GM12864 (cell line): ENCODE data around the gene CTSO.

Experiments used
- DNase-seq: peaks from one replicate; pipeline ENCODE4 v3.0.0-alpha.2; 2011; ENCODE audit warnings: low read depth
- H3K4me3 ChIP-seq: 2 replicates; pipeline ENCODE4 v1.5.1; 2011; ENCODE audit warnings: mild to moderate bottlenecking, low read depth, low read length, control low read depth
- TF ChIP-seq, protein P1 (sequence below): IDR thresholded peaks from 2 replicates; pipeline ENCODE4 v1.5.1; 2011; ENCODE audit warnings: low read depth, mild to moderate bottlenecking, moderate library complexity, low read length, control low read depth, inconsistent platforms; ENCODE audit errors: missing control alignments

The CTSO gene

DNA sequence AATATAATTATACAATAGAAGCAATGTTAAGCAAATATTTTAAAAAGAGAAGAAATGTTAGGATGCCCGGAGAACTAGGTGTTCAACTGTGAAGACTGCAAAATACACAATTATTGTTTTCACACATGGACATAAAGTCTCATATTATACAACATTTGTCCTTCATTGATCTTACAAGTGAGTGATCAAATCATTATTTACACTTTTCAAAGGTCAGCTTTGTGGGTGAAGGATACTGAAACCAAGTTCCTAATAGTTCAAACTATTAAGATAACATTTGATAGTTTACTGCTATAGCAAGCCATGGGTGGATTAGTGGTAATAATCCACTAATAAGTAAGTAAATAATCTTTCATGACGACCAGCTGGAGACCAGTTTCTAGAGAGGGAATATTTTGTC lies 23.3 kb downstream of the CTSO start:
- DNase-seq, result no peak
- TF ChIP-seq, protein P1, sequence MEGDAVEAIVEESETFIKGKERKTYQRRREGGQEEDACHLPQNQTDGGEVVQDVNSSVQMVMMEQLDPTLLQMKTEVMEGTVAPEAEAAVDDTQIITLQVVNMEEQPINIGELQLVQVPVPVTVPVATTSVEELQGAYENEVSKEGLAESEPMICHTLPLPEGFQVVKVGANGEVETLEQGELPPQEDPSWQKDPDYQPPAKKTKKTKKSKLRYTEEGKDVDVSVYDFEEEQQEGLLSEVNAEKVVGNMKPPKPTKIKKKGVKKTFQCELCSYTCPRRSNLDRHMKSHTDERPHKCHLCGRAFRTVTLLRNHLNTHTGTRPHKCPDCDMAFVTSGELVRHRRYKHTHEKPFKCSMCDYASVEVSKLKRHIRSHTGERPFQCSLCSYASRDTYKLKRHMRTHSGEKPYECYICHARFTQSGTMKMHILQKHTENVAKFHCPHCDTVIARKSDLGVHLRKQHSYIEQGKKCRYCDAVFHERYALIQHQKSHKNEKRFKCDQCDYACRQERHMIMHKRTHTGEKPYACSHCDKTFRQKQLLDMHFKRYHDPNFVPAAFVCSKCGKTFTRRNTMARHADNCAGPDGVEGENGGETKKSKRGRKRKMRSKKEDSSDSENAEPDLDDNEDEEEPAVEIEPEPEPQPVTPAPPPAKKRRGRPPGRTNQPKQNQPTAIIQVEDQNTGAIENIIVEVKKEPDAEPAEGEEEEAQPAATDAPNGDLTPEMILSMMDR, result no peak
- no peak overlapping the region for H3K4me3 ChIP-seq

DNA sequence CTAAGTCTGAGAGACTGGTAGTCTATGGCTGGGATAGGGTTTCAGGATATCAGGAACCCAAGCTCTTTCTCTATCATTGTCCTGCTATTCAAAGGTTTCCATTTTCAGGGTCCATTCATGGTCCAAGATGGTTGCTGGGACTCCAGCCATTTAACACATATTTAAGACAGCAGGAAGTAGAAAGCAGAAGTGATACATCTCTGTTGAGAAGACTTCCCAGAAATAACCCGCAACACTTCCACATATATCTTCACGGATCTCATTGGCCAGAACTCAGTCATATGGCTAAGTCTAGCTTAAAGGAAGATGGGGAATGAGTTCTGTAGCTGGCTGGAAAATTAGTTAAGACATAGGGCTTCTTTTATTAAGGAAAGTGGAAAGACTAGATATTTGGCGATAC lies 23.8 kb downstream of the CTSO start:
- no peak for DNase-seq
- TF ChIP-seq, protein P1, result no peak
- no peak overlapping the region for H3K4me3 ChIP-seq

DNA sequence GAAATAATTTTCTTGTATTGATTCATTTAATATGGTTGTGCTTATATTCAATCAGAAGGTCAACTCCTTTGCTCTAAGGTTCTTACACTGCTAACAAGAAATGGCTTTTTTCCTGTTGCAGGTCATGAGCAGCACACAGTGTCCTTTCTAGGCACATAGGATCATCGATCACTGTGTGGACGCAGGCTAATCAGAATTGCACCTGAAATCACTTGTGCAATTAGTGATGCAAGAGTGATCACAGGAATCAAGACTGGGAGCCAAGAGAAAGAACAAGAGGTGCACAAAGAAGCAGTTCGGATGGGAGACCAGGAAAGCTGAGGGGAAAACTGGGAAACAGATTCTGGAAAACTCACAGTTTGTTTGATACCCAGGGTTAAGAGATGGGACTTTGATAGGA lies 29.0 kb downstream of the CTSO start:
- TF ChIP-seq, protein P1, result no peak
- no peak overlapping the region for H3K4me3 ChIP-seq
- no peak for DNase-seq

DNA sequence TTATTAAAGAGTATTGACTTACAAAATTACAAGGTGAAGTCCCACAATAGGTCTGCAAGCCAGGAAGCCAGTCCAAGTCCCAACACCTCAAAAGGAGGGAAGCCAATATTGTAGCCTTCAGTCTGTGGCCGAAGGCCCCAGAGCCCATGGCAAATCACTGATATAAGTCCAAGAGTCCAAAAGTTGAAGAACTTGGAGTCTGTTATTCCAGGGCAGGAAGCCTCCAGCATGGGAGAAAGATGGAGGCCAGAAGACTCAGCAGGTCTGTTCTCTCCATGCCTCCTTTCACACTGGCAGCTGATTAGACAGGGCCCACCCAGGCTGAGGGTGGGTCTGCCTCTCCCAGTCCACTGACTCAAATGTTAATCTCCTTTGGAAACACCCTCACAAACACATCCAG lies 32.1 kb downstream of the CTSO start:
- TF ChIP-seq, protein P1, result no peak
- H3K4me3 ChIP-seq, result no peak overlapping the region
- DNase-seq, result no peak

DNA sequence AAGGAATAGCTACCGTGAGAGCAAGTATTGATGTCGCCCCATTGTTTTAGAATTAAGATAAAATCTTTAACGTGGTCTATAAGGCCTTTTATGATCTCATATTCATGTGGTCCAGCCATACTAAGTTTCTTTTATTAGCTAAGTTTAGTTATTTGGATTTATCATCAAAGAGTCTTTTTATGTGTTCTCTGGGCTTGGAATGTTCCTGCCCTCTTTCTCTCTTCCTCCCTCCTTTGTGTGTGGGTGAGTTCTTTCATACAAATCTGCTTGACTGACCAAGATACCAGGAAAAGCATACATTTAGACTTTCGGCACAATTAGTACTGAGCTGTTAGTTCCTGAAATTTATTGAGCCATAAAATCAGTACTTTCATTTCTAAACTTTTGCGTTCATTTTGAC lies 38.9 kb downstream of the CTSO start:
- H3K4me3 ChIP-seq, result no peak overlapping the region
- TF ChIP-seq, protein P1, result no peak
- no peak for DNase-seq

DNA sequence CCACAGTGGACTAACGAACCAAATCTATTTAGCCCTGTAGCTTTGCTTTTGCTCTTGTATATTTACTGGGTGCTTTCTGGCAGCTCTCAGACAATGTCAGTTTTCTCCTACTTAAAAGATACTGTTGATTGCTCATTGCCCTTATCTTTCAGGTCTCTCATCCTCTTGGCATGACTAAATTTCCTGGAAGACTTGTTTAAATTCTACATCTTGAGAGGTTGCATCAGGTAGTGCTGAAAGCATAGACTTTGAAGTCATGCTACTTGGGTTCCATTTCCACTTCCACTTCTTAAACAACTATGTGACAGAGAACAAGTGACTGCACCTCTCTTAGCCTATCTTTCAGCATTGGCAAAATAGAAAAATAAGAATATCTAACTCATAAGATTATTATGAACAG lies 41.8 kb downstream of the CTSO start:
- TF ChIP-seq, protein P1, result no peak
- DNase-seq, result no peak
- H3K4me3 ChIP-seq, result no peak overlapping the region

DNA sequence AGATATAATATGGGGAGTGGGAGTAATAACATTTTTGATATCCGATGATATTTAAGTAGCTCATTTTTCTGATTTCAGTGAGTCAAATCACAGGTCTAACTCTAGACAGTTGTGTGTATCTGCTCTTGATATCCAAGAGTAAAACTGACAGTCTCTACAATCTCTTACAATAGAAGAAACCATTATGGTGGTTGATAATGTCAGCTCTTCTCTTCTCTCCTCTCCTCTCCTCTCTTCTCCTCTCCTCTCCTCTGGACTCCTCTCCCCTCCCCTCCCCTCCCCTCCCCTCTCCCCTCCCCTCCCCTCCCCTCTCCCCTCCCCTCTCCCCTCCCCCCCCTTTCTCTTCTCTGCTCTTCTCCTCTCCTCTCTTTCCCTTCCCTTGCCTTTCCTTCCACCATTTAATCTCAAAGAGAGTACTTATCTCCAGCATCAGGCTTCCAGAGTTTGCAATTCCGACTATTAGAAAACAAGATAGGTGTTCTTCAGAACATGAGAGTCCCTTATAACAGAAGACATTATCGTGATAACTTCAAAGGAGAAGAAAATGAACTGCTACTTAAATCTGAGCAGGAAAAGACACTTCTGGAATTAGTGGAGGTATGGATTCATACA lies 43.9 kb downstream of the CTSO start:
- no peak for DNase-seq
- TF ChIP-seq, protein P1, result no peak
- H3K4me3 ChIP-seq, result no peak overlapping the region
